Mesenchymal stem cell (in vitro differentiated cells and primary cell): ENCODE results near the gene OR2C3.

Source experiments
- DNase-seq: peaks from one replicate; pipeline ENCODE4 v3.0.0-alpha.2; 2013
- H2AFZ ChIP-seq: one replicate; pipeline ENCODE4 v1.6.1; 2013; ENCODE audit warnings: low read depth, mild to moderate bottlenecking, control low read depth, inconsistent platforms, low read length, moderate library complexity
- H2AK5ac ChIP-seq: 2 replicates; pipeline ENCODE4 v1.6.1; 2013; ENCODE audit warnings: low read length, moderate library complexity, mild to moderate bottlenecking, inconsistent platforms; ENCODE audit not compliant: severe bottlenecking
- H2BK120ac ChIP-seq: one replicate; pipeline ENCODE4 v1.6.1; 2013; ENCODE audit warnings: low read depth, mild to moderate bottlenecking, inconsistent platforms, low read length, moderate library complexity
- H2BK12ac ChIP-seq, 2 experiments: one replicate each; pipeline ENCODE4 v1.6.1; 2013; ENCODE audit warnings: inconsistent platforms in 2 of 2, low read length in 2 of 2, mild to moderate bottlenecking in 2 of 2, moderate library complexity in 2 of 2, control low read depth in 1 of 2
- H2BK15ac ChIP-seq: one replicate; pipeline ENCODE4 v1.6.1; 2013; ENCODE audit warnings: mild to moderate bottlenecking, low read depth, inconsistent platforms; ENCODE audit not compliant: poor library complexity, severe bottlenecking
- H2BK5ac ChIP-seq: 2 replicates; pipeline ENCODE4 v1.6.1; 2013; ENCODE audit warnings: low read depth, mild to moderate bottlenecking, low read length, control low read depth, inconsistent platforms; ENCODE audit not compliant: poor library complexity, severe bottlenecking
- H3K14ac ChIP-seq, 2 experiments: one replicate each; pipeline ENCODE4 v1.6.1; 2013; ENCODE audit warnings: inconsistent platforms in 2 of 2, low read length in 2 of 2, control low read depth in 1 of 2, mild to moderate bottlenecking in 1 of 2, moderate library complexity in 1 of 2
- H3K18ac ChIP-seq, 2 experiments: one replicate each; pipeline ENCODE4 v1.6.1; 2013; ENCODE audit warnings: inconsistent platforms in 2 of 2, low read length in 2 of 2, control low read depth in 1 of 2, low read depth in 1 of 2, mild to moderate bottlenecking in 1 of 2
- H3K23ac ChIP-seq, 2 experiments: one replicate each; pipeline ENCODE4 v1.6.1; 2013; ENCODE audit warnings: inconsistent platforms in 2 of 2, low read length in 2 of 2, mild to moderate bottlenecking in 2 of 2, moderate library complexity in 2 of 2, control low read depth in 1 of 2
- H3K27ac ChIP-seq: 2 replicates; pipeline ENCODE4 v1.5.1; 2013; ENCODE audit warnings: mild to moderate bottlenecking, moderate library complexity, low read length, control low read depth, inconsistent platforms; ENCODE audit not compliant: poor library complexity, severe bottlenecking
- H3K27me3 ChIP-seq, 2 experiments: 2 replicates each; pipeline versions ENCODE4 v1.6.1 to v1.7.0; 2013; ENCODE audit warnings: low read length in 2 of 2, mild to moderate bottlenecking in 2 of 2, moderate library complexity in 2 of 2, control low read depth in 1 of 2, inconsistent platforms in 1 of 2; ENCODE audit not compliant: control insufficient read depth in 1 of 2, insufficient read depth in 1 of 2
- H3K36me3 ChIP-seq, 2 experiments: 2 replicates each; pipeline versions ENCODE4 v1.6.1 to v1.7.0; 2013; ENCODE audit warnings: low read length in 2 of 2, control low read depth in 1 of 2, inconsistent platforms in 1 of 2, low read depth in 1 of 2, mild to moderate bottlenecking in 1 of 2; ENCODE audit not compliant: insufficient read depth in 2 of 2, control insufficient read depth in 1 of 2
- H3K4ac ChIP-seq, 2 experiments: one replicate each; pipeline ENCODE4 v1.6.1; 2013; ENCODE audit warnings: inconsistent platforms in 2 of 2, low read length in 2 of 2, mild to moderate bottlenecking in 2 of 2, moderate library complexity in 2 of 2, control low read depth in 1 of 2, low read depth in 1 of 2
- H3K4me1 ChIP-seq: 2 replicates; pipeline ENCODE4 v1.6.1; 2013; ENCODE audit warnings: low read depth, low read length, control low read depth; ENCODE audit not compliant: control insufficient read depth, insufficient read depth
- H3K4me2 ChIP-seq: 2 replicates; pipeline ENCODE4 v1.6.1; 2013; ENCODE audit warnings: low read length, mild to moderate bottlenecking, inconsistent platforms; ENCODE audit not compliant: poor library complexity, severe bottlenecking
- H3K4me3 ChIP-seq, 2 experiments: 2 replicates each; pipeline versions ENCODE4 v1.5.1 to v1.7.0; 2013; ENCODE audit warnings: low read length in 2 of 2, mild to moderate bottlenecking in 2 of 2, control low read depth in 1 of 2, low read depth in 1 of 2; ENCODE audit not compliant: insufficient read depth in 1 of 2
- H3K79me1 ChIP-seq: replicated peaks from 2 replicates; pipeline ENCODE4 v1.6.1; 2013; ENCODE audit warnings: mild to moderate bottlenecking, control low read depth, low read length, inconsistent platforms; ENCODE audit not compliant: poor library complexity, severe bottlenecking
- H3K9ac ChIP-seq: 2 replicates; pipeline ENCODE4 v1.7.0; 2013; ENCODE audit warnings: mild to moderate bottlenecking, low read length, moderate library complexity
- H3K9me3 ChIP-seq: 2 replicates; pipeline ENCODE4 v1.7.0; 2013; ENCODE audit warnings: mild to moderate bottlenecking, low read length; ENCODE audit not compliant: control insufficient read depth
- H4K8ac ChIP-seq: one replicate; pipeline ENCODE4 v1.6.1; 2013; ENCODE audit warnings: inconsistent platforms, mild to moderate bottlenecking, low read length, moderate library complexity
- H4K91ac ChIP-seq: one replicate; pipeline ENCODE4 v1.6.1; 2013; ENCODE audit warnings: mild to moderate bottlenecking, low read length, inconsistent platforms
- WGBS: methylation state at CpG from one replicate; pipeline ENCODE4 v1.1.7; 2013; ENCODE audit warnings: mixed read lengths; 5-methylcytosine and 5-hydroxymethylcytosine counted together

The OR2C3 gene

DNA sequence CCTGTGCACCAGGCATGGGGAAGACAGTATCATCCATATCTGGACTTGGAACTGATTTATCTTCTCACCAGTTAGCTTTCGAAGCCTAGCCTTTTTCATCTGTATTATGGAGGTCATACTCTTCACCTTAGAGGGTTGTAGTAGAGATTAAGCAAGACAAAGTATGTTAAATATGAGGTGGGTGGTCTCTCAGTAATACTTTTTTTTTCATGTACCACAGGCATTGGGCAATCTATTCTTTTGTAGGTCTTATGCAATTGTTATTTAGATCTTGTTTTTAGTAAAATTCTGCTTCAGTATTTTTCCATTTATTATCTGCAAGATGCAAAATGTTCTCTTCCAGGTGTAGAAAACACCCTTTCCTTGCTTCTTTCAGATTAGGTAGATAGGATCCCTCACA lies 43.1 kb downstream of the OR2C3 start:
- Histone ChIP-seq H3K9me3 (no peaks in the 10 kb centered on the region), H3K36me3 (no peaks in the 10 kb centered on the region), H2BK5ac (no peak overlapping the region), H2BK12ac (no peak overlapping the region), H2BK15ac (no peak overlapping the region), H2AFZ (no peak overlapping the region), H3K27ac (no peak overlapping the region), H3K4ac (no peak overlapping the region), H3K27me3 (no peaks in the 10 kb centered on the region), H2AK5ac (no peak overlapping the region), H2BK120ac (no peak overlapping the region), H4K91ac (no peak overlapping the region), H3K23ac (no peak overlapping the region), H3K9ac (no peak overlapping the region), H3K4me1 (no peaks in the 10 kb centered on the region), H3K79me1 (no peaks in the 10 kb centered on the region), H3K4me3 (no peak overlapping the region), H3K4me2 (no peak overlapping the region), H3K18ac (no peak overlapping the region), H4K8ac (no peak overlapping the region), H3K14ac (no peak overlapping the region)
- WGBS = no CpG with 5 or more reads among the region's 1 CpG
- DNase-seq = no peak

DNA sequence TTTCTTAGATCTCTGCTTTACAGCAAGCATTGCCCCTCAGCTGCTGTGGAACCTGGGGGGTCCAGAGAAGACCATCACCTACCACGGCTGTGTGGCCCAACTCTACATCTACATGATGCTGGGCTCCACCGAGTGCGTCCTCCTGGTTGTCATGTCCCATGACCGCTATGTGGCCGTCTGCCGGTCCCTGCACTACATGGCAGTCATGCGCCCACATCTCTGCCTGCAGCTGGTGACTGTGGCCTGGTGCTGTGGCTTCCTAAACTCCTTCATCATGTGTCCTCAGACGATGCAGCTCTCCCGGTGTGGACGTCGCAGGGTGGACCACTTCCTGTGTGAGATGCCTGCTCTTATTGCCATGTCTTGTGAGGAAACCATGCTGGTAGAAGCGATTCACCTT lies 44.9 kb downstream of the OR2C3 start:
- no peak overlapping the region for H3K18ac ChIP-seq
- H2AFZ ChIP-seq = no peak overlapping the region
- no peak overlapping the region for H2BK5ac ChIP-seq
- no peak overlapping the region for H2AK5ac ChIP-seq
- H3K4me3 ChIP-seq = no peak overlapping the region
- H2BK15ac ChIP-seq = no peak overlapping the region
- no peak overlapping the region for H3K23ac ChIP-seq
- no peak for DNase-seq
- H4K91ac ChIP-seq = no peak overlapping the region
- no peaks in the 10 kb centered on the region for H3K9me3 ChIP-seq
- no peak overlapping the region for H3K9ac ChIP-seq
- no peak overlapping the region for H3K14ac ChIP-seq
- no peak overlapping the region for H4K8ac ChIP-seq
- no peaks in the 10 kb centered on the region for H3K27me3 ChIP-seq
- no peak overlapping the region for H3K4ac ChIP-seq
- H3K4me2 ChIP-seq = no peak overlapping the region
- no peak overlapping the region for H2BK12ac ChIP-seq
- H3K27ac ChIP-seq = no peak overlapping the region
- H3K36me3 ChIP-seq = no peaks in the 10 kb centered on the region
- H2BK120ac ChIP-seq = no peak overlapping the region
- 86% methylated on average over 12 of the region's 12 CpGs for WGBS
- H3K79me1 ChIP-seq = no peaks in the 10 kb centered on the region
- no peaks in the 10 kb centered on the region for H3K4me1 ChIP-seq

DNA sequence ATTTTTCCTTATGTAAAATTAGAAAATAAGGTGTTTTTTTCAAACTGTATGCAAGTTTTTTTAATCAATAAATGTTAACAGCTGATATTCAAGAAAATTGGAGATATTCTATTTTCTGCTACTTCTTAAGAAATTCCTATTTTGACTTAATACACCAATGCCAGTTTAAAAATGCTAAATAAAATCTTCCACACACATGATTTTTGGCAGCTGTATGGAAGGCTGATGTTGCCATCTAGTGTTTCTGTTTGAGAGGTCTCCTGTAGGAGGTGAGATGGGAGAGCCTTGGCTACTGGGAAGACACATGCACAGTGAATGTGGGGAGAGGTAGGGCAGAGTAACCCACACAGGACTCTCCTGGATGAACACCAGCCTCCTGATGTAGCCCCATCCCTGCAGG lies 49.2 kb downstream of the OR2C3 start:
- Histone ChIP-seq H3K9ac (no peak overlapping the region), H2AK5ac (no peak overlapping the region), H2BK15ac (no peak overlapping the region), H4K8ac (no peak overlapping the region), H3K4me2 (no peak overlapping the region), H2AFZ (no peak overlapping the region), H2BK5ac (no peak overlapping the region), H3K14ac (no peak overlapping the region), H3K4me1 (no peaks in the 10 kb centered on the region), H3K27me3 (no peaks in the 10 kb centered on the region), H3K23ac (no peak overlapping the region), H3K4me3 (no peak overlapping the region), H2BK120ac (no peak overlapping the region), H3K9me3 (no peaks in the 10 kb centered on the region), H3K79me1 (no peaks in the 10 kb centered on the region), H2BK12ac (no peak overlapping the region), H3K4ac (no peak overlapping the region), H3K27ac (no peak overlapping the region), H3K18ac (no peak overlapping the region), H4K91ac (no peak overlapping the region), H3K36me3 (no peaks in the 10 kb centered on the region)
- DNase-seq = peak; percentile 27

DNA sequence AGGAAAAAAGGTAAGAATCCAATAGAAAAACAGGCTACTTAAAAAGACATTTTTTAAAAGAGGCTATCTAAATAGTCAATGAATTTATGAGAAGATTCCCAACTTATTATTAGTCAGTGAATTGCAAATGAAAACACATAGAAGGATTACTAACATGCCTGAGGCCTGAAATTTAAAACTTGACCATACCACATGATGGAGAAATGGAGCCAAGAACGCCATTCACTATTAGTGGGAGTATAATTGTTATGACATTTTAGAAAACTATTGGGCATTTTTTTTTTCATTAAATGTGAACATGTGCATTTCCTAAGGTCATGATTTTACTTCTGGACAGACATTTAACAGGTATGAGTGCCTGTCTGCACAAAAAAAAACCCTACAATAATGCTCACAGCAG lies 53.5 kb downstream of the OR2C3 start:
- H3K27me3 ChIP-seq = no peaks in the 10 kb centered on the region
- no peak overlapping the region for H2BK120ac ChIP-seq
- no peaks in the 10 kb centered on the region for H3K9me3 ChIP-seq
- no peak overlapping the region for H2BK5ac ChIP-seq
- no peaks in the 10 kb centered on the region for H3K4me1 ChIP-seq
- no peak overlapping the region for H3K4me2 ChIP-seq
- no peak overlapping the region for H4K91ac ChIP-seq
- no peak overlapping the region for H3K4ac ChIP-seq
- no peaks in the 10 kb centered on the region for H3K36me3 ChIP-seq
- H4K8ac ChIP-seq = no peak overlapping the region
- no peak for DNase-seq
- H3K27ac ChIP-seq = no peak overlapping the region
- 60% methylated on average over 1 of the region's 1 CpG for WGBS
- H3K18ac ChIP-seq = no peak overlapping the region
- H2AK5ac ChIP-seq = no peak overlapping the region
- H3K79me1 ChIP-seq = no peaks in the 10 kb centered on the region
- H2BK12ac ChIP-seq = no peak overlapping the region
- H3K4me3 ChIP-seq = no peak overlapping the region
- H2BK15ac ChIP-seq = no peak overlapping the region
- no peak overlapping the region for H3K23ac ChIP-seq
- H3K9ac ChIP-seq = no peak overlapping the region
- no peak overlapping the region for H2AFZ ChIP-seq
- H3K14ac ChIP-seq = no peak overlapping the region
